NCI-H1694 treated with DMSO at 0.1 percent for 48 hours (cell line): ENCODE measurements around the gene MED13L.

ENCODE experiments used
- DNase-seq: peaks from one replicate; lab custom pipeline; 2025; lab: John Stamatoyannopoulos, UW

The MED13L gene

GRCh38 chr12:115966376-115966775 is 311.1 kb downstream of the MED13L start:
- DNase-seq, result no peak

- DNase-seq, result no peak
Measured at GRCh38 chr12:115964626-115965025, 312.9 kb downstream of the MED13L start.

- DNase-seq, result no peak
Measured at GRCh38 chr12:115964214-115964613, 313.3 kb downstream of the MED13L start.

GRCh38 chr12:115962216-115962615 is 315.3 kb downstream of the MED13L start:
- DNase-seq, result no peak

DNA sequence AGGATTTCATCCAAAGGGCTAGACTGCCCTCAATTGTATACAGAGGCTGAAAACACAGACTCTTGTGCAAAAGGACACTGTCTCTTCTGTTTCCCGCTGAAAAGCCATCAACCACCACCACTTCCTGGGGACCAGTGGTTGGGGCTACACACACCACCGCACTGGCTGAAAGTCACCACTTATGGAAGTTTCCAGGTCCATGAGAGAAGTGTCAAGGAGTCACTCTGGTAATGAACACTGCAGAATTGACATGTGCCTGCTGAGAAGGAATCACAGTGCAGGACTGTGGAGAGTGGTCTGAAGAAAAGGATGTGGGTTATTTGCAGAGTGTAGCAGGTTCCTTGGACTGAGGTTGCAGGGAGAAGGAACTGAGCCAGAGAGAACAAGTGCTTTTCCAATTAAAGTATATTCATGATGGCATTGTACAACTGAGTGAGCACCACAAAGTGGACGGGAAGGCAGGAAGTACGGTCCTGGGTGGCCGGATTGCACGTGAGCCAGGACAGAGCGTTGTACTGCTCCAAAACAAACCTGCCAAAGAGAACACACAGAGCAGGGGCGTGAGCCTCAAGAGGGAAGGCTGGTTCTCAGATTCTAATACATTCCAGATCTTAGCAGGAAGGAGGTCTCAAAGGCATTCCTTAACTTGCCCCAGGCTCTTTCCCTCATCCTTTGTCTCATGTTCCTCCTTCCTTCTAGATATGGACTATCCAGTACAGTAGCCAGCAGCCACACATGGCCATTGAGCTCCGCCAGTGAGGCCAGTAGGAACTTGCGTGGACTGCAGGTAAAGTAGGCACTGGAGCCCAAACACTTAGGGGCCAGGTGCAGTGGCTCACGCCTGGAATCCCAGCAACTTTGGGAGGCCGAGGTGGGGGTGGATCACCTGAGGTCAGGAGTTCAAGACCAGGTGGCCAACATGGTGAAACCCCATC is 316.4 kb downstream of the MED13L start:
- no peak for DNase-seq

GRCh38 chr12:115957686-115958290 is 319.7 kb downstream of the MED13L start:
- DNase-seq, result no peak

DNA sequence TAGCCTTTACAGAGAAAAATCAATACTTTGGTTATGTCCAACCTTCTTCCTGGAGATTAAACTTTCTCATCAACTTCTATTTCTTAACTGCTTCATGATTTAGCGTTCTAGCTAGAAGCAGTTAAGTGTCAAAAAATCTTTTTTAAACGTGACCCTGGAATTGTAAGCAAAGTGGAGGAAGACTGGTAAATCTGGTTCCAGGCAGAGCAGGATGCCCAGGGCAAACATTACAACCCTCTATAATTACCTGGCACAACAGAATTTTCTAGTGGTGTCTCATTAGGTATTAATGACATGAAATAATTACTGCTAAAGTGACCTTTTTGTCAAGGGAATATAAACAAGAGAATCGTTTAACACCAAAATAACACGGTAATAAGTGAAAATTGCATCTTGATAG is 320.8 kb downstream of the MED13L start:
- no peak for DNase-seq

DNA sequence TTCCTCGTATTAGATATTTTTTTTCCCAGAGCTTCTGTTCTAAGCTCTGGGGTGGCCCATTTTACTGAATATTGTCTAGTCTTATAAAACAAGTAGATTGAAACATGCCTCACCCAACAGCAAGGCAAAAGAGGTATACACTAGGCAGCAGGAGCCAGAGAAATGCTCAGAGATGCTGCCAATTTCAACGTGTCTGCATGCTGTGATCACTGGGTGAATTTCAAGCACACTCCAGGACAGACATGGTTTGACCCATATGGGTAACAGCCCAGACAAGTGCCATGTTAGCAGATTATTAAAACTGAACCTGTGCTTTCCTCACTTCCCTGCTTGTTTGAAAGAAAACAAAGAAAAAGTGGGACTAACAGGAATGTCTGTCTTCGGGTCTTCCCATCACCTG is 321.3 kb downstream of the MED13L start:
- no peak for DNase-seq

- DNase-seq, result no peak
Measured at GRCh38 chr12:115953450-115953849, 324.0 kb downstream of the MED13L start.

DNA sequence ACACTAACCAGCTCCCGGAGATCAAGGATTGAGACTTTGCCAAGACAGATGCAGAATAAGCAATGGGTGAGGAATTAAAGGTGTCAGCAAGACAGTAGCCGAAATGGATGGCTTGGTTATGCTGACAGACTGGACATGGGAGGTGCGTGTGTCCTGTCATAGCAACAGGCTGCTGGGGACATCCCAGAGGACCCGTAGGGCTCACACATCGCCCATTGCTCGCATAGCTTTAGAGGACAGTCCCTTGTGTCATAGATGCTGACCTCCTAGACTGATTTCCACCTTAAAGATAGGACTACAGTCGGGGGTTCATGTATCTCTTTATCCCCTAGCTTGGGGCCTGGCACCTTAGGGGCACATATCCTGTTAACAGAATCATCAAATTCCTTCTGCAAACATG is 324.5 kb downstream of the MED13L start:
- DNase-seq, result no peak

GRCh38 chr12:115950959-115951358 is 326.5 kb downstream of the MED13L start:
- no peak for DNase-seq

- no peak for DNase-seq
Measured at GRCh38 chr12:115949675-115950074, 327.8 kb downstream of the MED13L start.

DNA sequence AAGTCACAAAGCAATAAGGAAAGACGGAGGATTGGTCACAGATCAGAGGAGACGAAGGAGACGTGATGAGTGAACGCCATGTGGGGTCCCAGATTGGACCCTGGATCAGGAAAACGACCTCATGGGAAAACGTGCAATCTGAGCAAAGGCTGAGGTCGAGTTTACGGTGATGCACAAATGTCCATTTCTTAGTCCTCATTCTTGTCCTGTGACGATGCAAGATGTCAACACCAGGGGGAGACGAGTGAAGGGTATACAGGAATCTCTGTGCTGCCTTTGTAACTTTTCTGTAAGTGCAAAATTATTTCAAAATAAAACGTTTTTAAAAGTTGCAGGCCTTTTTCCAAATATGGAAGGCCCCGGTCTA is 329.8 kb downstream of the MED13L start:
- DNase-seq, result no peak

- DNase-seq, result no peak
Measured at GRCh38 chr12:115946867-115947695, 330.4 kb downstream of the MED13L start.

DNA sequence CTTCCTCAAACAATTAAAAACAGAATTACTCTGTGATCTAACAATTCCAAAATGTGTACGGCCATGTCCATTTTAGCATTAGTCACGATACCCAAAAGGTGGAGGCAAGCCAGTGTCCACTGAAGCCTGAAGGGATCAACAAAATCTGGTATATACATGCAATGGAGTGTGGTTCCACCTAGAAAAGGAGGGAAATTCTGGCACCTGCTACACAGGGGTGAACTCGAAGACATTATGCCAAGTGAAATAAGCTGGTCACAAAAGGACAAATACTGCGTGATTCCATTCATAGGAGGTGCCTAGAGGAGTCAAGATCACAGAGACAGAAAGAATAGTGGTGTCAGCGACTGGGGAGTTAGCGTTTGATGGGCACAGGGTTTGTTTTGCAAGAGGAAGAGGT is 331.4 kb downstream of the MED13L start:
- DNase-seq, result no peak

GRCh38 chr12:115945491-115945885 is 332.0 kb downstream of the MED13L start:
- no peak for DNase-seq

- no peak for DNase-seq
Measured at GRCh38 chr12:115944837-115945490, 332.5 kb downstream of the MED13L start.

- DNase-seq, result no peak
Measured at GRCh38 chr12:115944392-115944742, 333.1 kb downstream of the MED13L start.

- no peak for DNase-seq
Measured at GRCh38 chr12:115943630-115944391, 333.7 kb downstream of the MED13L start.

DNA sequence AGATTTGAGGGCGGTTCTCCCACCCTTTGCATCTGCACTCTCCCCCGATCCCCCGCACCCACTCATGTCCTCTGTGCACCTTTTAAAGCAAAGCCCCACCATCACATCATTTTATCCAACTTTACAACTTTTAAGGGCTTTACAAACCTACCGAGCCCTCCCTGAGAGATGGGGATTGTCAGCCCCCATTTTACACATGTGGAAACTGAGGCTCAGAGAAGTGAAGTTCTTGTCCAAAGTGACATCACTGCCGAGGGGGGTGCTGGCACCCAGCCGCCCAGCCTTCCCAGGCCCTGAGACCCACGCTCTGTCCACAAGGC is 334.2 kb downstream of the MED13L start:
- DNase-seq, result no peak

DNA sequence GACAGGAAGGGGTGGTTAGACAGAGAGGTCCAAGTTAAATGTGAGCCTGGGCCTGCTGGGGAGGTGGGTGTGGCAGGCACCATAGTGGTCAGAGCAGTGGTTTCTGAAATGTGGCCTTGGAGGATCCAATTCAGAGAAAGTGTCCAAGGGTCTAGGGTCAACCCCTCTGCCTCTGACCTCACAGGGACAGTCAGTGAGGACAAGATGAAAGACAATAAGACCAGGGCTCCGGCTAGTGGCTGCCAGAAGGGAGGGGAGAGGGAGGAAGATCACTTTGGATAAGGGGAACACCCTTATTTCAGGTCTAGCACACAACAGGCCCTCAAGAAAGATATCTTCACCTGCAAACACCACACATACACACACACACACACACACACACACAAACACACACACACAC is 335.1 kb downstream of the MED13L start:
- DNase-seq, result no peak

- DNase-seq, result no peak
Measured at GRCh38 chr12:115941362-115941761, 336.1 kb downstream of the MED13L start.
